Muscle of arm (tissue), 12 donors: ENCODE results near the gene SFTA2. TPM values are rescaled to one million over a fixed set of nuclear protein-coding genes. Genes with fewer than 3 reads are reported as not detected.

Source experiments
- polyA plus RNA-seq, 12 donors: library from polyadenylated mRNA; unstranded; fragments of 120-200 nt; gene quantifications; one replicate each; pipeline ENCODE4 v1.2.1, GENCODE V29; 2013; ENCODE audit not compliant: insufficient read length in 12 of 12

SFTA2 gene
- polyA plus RNA-seq, 12 donors: 0.57 to 1.7 (median 0.90) TPM; not detected in 9

Other genes with a start within 250 kb of the SFTA2 start
- gene PPP1R18, start 245.5 kb downstream of the SFTA2 start, polyA plus RNA-seq: 10 to 100 TPM in 11 of 12 donors, not detected in 1; 37.4 to 65.9 (median 41.1) TPM
- gene NRM, start 241.2 kb downstream of the SFTA2 start, polyA plus RNA-seq: 10 to 100 TPM in 11 of 12 donors, not detected in 1; 32.1 to 50.3 (median 38.9) TPM
- gene MDC1, start 214.9 kb downstream of the SFTA2 start, polyA plus RNA-seq: 10 to 100 TPM; 19.5 to 54.6 (median 26.0) TPM
- gene TUBB, start 211.8 kb downstream of the SFTA2 start, polyA plus RNA-seq: 1,000 to 10,000 TPM in 2 of 12 donors, 100 to 1,000 TPM in 10; 374 to 1,081 (median 842) TPM
- 100 to 1,000 TPM in 7 of 12 donors, 10 to 100 TPM in 4, not detected in 1; 92.8 to 121 (median 107) TPM for gene FLOT1, start 189.5 kb downstream of the SFTA2 start, polyA plus RNA-seq
- gene IER3, start 187.6 kb downstream of the SFTA2 start, polyA plus RNA-seq: 10 to 100 TPM in 7 of 12 donors, 1 to 10 TPM in 4, not detected in 1; 7.2 to 18.7 (median 11.0) TPM
- 100 to 1,000 TPM in 1 of 12 donors, 10 to 100 TPM in 10, not detected in 1; 52.4 to 112 (median 69.5) TPM for gene DDR1, start 47.7 kb downstream of the SFTA2 start, polyA plus RNA-seq
- 10 to 100 TPM in 11 of 12 donors, not detected in 1; 18.0 to 33.4 (median 24.4) TPM for gene GTF2H4, start 24.0 kb downstream of the SFTA2 start, polyA plus RNA-seq
- gene VARS2, start 17.9 kb downstream of the SFTA2 start, polyA plus RNA-seq: 10 to 100 TPM in 11 of 12 donors, not detected in 1; 18.7 to 36.7 (median 25.7) TPM
- gene MUCL3, start 8.8 kb upstream of the SFTA2 start, polyA plus RNA-seq: under 1 TPM in 2 of 12 donors, not detected in 10; 0.04 to 0.06 TPM
- gene MUC21, start 51.5 kb upstream of the SFTA2 start, polyA plus RNA-seq: not detected
- 1 to 10 TPM in 3 of 12 donors, under 1 TPM in 1, not detected in 8; 0.14 to 4.3 (median 1.8) TPM for gene MUC22, start 78.3 kb upstream of the SFTA2 start, polyA plus RNA-seq
- not detected for gene C6orf15, start 180.4 kb upstream of the SFTA2 start, polyA plus RNA-seq
- gene PSORS1C1, start 182.6 kb upstream of the SFTA2 start, polyA plus RNA-seq: 1 to 10 TPM in 2 of 12 donors, under 1 TPM in 8, not detected in 2; 0.41 to 1.3 (median 0.67) TPM
- under 1 TPM in 2 of 12 donors, not detected in 10; 0.09 to 0.10 TPM for gene CDSN, start 188.3 kb upstream of the SFTA2 start, polyA plus RNA-seq
- under 1 TPM in 5 of 12 donors, not detected in 7; 0.16 to 0.85 (median 0.19) TPM for gene PSORS1C2, start 206.9 kb upstream of the SFTA2 start, polyA plus RNA-seq
- 10 to 100 TPM in 10 of 12 donors, 1 to 10 TPM in 1, not detected in 1; 9.5 to 25.3 (median 12.6) TPM for gene CCHCR1, start 225.6 kb upstream of the SFTA2 start, polyA plus RNA-seq
- 10 to 100 TPM in 8 of 12 donors, 1 to 10 TPM in 3, not detected in 1; 8.7 to 16.3 (median 11.0) TPM for gene TCF19, start 226.4 kb upstream of the SFTA2 start, polyA plus RNA-seq
- gene POU5F1, start 238.5 kb upstream of the SFTA2 start, polyA plus RNA-seq: 1 to 10 TPM in 1 of 12 donors, under 1 TPM in 9, not detected in 2; 0.30 to 1.3 (median 0.62) TPM